Femur (tissue), 1 donor: Measurements from ENCODE around the gene MAP2K6.

Experiments used
- DNase-seq: peaks from one replicate; pipeline ENCODE4 v3.0.0-alpha.2; 2017

MAP2K6 gene

GRCh38 chr17:69414408-69415274, at the start of gene MAP2K6:
Gene MAP2K6, plus strand, starts transcription at chr17:69414697. Its CDS starts 288 bp downstream, at chr17:69414985.
- peak; percentile 92 for DNase-seq

- no peak for DNase-seq
These were observed 47.2 kb upstream of the MAP2K6 start for GRCh38 chr17:69367298-69367697.

- no peak for DNase-seq
These were observed 41.4 kb upstream of the MAP2K6 start for GRCh38 chr17:69373069-69373468.

- DNase-seq = no peak
These were observed 39.3 kb upstream of the MAP2K6 start for GRCh38 chr17:69375229-69375628.

GRCh38 chr17:69388822-69389442, 25.6 kb upstream of the MAP2K6 start:
- DNase-seq = no peak

GRCh38 chr17:69390795-69391501, 23.5 kb upstream of the MAP2K6 start:
- no peak for DNase-seq

GRCh38 chr17:69401251-69401650, 13.2 kb upstream of the MAP2K6 start:
- no peak for DNase-seq

GRCh38 chr17:69402052-69402451, 12.4 kb upstream of the MAP2K6 start:
- no peak for DNase-seq

- no peak for DNase-seq
These were observed 10.1 kb upstream of the MAP2K6 start for GRCh38 chr17:69404399-69404798.

GRCh38 chr17:69405096-69405495, 9.4 kb upstream of the MAP2K6 start:
- no peak for DNase-seq

GRCh38 chr17:69406941-69407340, 7.6 kb upstream of the MAP2K6 start:
- no peak for DNase-seq

- no peak for DNase-seq
These were observed 6.7 kb upstream of the MAP2K6 start for GRCh38 chr17:69407759-69408158.

- no peak for DNase-seq
These were observed 3.8 kb upstream of the MAP2K6 start for GRCh38 chr17:69410671-69411070.

- DNase-seq = no peak
These were observed 2.7 kb upstream of the MAP2K6 start for GRCh38 chr17:69411766-69412165.

- no peak for DNase-seq
These were observed 2.2 kb upstream of the MAP2K6 start for GRCh38 chr17:69412251-69412671.

GRCh38 chr17:69415431-69415830, 934 bp downstream of the MAP2K6 start:
- DNase-seq = no peak

- DNase-seq = no peak
These were observed 3.3 kb downstream of the MAP2K6 start for GRCh38 chr17:69417545-69418483.

- DNase-seq = no peak
These were observed 4.0 kb downstream of the MAP2K6 start for GRCh38 chr17:69418535-69418934.

GRCh38 chr17:69423450-69423849, 9.0 kb downstream of the MAP2K6 start:
- DNase-seq = no peak

- DNase-seq = no peak
These were observed 10.0 kb downstream of the MAP2K6 start for GRCh38 chr17:69424287-69425041.

- no peak for DNase-seq
These were observed 11.5 kb downstream of the MAP2K6 start for GRCh38 chr17:69425978-69426377.
